GM18858 (cell line): ENCODE data around the gene BCAR1.
A peak's percentile ranks its signal among the peaks of the same experiment; 100 is the strongest.
"Not testable (repeated sequence)": the region's sequence is repeated elsewhere in the genome, so short reads cannot be mapped to it uniquely, and the experiment has no call there.

Source experiments
- ATAC-seq: cut with Tn5 transposase; IDR thresholded peaks from one replicate; pipeline ENCODE4 v1.9.1; 2021; ENCODE audit not compliant: unreplicated experiment

Gene BCAR1

GRCh38 chr16:75272097-75272551, 20.7 kb upstream of the BCAR1 start:
- peak; percentile 53 for ATAC-seq

GRCh38 chr16:75271441-75272096, 20.1 kb upstream of the BCAR1 start:
- no peak for ATAC-seq

GRCh38 chr16:75269358-75269757, 17.9 kb upstream of the BCAR1 start:
- not testable (repeated sequence) for ATAC-seq

GRCh38 chr16:75267631-75268264, 16.3 kb upstream of the BCAR1 start:
- no peak for ATAC-seq

GRCh38 chr16:75266738-75267630, 15.6 kb upstream of the BCAR1 start:
- no peak for ATAC-seq

- peak; percentile 64 for ATAC-seq
Observed at GRCh38 chr16:75265911-75266701, 14.7 kb upstream of the BCAR1 start.

- peak; percentile 18 for ATAC-seq
Observed at GRCh38 chr16:75264999-75265910, 13.8 kb upstream of the BCAR1 start.

- no peak for ATAC-seq
Observed at GRCh38 chr16:75264457-75264998, 13.1 kb upstream of the BCAR1 start.

GRCh38 chr16:75263963-75264445, 12.6 kb upstream of the BCAR1 start:
- no peak for ATAC-seq

- no peak for ATAC-seq
Observed at GRCh38 chr16:75263291-75263962, 12.0 kb upstream of the BCAR1 start.

- ATAC-seq: no peak
Observed at GRCh38 chr16:75262800-75263127, 11.3 kb upstream of the BCAR1 start.

GRCh38 chr16:75262104-75262799, 10.8 kb upstream of the BCAR1 start:
- ATAC-seq: no peak

- no peak for ATAC-seq
Observed at GRCh38 chr16:75261590-75262078, 10.2 kb upstream of the BCAR1 start.

GRCh38 chr16:75260851-75261589, 9.6 kb upstream of the BCAR1 start:
- no peak for ATAC-seq

- no peak for ATAC-seq
Observed at GRCh38 chr16:75258807-75259141, 7.3 kb upstream of the BCAR1 start.

GRCh38 chr16:75257886-75258806, 6.7 kb upstream of the BCAR1 start:
- ATAC-seq: no peak
